Fibroblast of peridontal ligament (primary cell): Measurements from ENCODE around the gene HLA-DQA2.
"Not testable (repeated sequence)": the region's sequence is repeated elsewhere in the genome, so short reads cannot be mapped to it uniquely, and the experiment has no call there.

ENCODE experiments used
- DNase-seq: peaks from one replicate; pipeline ENCODE4 v3.0.0-alpha.2; 2010; ENCODE audit errors: extremely low read depth

Gene HLA-DQA2

DNA sequence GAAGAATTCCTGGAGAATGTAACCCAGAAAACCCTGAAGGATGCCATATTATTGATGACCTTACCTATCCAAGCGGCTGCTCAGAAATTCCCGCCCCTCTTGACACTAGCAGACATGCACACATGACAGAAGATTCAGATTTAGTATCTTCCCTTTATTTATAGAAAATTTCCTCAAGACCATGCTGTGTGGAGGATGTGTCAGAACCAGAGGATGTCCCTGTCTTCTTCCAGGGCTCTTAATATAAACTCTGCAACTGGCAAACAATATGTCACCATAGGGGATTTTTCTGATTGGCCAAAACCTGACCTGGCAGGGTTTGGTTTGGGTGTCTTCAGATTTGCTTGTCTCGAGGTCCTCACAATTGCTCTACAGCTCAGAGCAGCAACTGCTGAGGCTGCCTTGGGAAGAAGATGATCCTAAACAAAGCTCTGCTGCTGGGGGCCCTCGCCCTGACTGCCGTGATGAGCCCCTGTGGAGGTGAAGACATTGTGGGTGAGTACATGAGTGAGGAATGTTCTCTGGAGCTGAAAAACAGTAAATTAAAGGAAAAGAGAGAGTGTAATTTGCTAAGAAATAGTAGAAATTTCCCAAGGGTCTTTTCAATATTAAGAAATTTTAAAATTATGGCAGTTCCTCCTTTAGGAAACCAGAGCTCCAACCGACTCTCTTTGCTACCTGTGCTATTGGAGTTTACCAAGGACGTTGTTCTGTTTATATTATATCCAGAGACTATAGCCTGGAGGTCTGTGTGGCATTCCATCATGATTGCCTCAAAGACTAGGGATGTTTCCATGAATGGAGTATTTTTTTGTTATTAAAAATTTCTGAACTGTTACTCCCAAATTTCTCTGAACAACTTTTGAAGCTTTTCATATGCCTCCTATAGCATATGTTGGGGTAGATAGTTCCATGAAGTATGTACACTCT lies at the start of gene HLA-DQA2:
HLA-DQA2 (plus strand) TSS at position 361 of the 930 bp plus-strand sequence; CDS start at position 414, 53 bp downstream.
- no peak for DNase-seq

DNA sequence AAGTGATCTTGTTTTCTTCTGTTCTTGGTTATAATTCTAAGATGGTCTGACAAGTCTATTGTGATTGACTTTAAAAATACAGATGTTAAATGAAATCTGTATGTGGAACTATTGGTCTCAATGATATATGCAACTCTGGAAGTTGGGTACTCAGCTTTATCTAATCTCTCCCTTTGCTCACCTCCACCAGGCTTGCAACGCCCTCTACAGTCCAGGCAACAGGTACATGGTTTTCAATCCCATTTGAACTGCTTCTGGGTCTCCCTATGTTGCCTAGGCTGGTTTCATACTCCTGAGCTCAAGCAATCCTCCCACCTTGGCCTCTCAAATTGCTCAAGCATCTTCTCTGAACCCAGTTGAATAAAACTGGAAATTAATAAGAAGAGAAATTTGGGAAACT lies 49.2 kb upstream of the HLA-DQA2 start:
- no peak for DNase-seq

DNA sequence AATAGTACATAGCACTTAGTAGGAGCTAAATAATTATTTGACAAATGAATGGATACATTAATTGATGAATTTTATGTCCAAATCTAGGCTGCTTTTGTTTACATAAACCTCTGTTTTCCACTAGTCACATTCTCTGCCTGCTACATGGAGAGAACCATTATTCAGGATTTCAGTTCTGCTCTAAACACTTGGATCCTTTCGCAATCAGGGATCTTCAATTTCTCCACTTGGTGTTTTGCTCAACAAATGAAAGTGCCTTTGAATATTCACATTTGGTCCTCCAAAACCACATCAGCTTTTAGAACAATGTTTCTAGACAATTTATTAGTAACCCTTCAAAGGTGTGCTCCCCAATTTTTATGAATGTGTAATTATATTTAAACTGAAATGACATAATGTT lies 44.2 kb upstream of the HLA-DQA2 start:
- DNase-seq, result no peak

DNA sequence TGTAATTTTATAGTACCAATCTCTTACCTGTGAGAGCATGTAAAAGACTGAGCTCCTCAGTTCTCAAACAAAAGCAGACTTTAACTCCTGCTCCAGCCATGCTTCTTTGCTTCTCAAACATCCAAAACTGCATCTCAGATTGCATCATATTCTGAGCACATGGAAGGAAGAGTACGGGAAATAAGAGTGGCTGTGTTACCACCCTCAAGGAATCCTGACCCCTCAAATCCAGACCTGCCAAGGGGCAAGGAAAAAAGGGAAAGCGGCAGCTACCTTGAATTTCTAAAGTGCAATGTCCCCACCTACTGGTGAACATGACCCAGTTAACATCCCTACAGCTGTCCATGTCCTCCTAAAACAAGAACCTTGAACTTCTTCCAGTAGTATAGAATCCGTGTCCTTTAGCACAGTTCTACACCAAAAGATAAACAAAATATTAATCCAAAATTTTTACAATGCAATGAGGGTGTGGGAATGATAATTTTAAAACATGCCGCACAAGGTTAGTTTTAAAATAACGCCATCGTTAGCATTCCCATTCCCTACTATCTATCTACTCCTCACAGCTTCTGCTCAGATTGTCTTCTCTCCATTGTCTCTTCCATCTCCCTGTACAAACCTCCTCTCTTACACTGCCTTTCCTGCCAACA lies 40.7 kb upstream of the HLA-DQA2 start:
- DNase-seq, result peak; percentile 69

DNA sequence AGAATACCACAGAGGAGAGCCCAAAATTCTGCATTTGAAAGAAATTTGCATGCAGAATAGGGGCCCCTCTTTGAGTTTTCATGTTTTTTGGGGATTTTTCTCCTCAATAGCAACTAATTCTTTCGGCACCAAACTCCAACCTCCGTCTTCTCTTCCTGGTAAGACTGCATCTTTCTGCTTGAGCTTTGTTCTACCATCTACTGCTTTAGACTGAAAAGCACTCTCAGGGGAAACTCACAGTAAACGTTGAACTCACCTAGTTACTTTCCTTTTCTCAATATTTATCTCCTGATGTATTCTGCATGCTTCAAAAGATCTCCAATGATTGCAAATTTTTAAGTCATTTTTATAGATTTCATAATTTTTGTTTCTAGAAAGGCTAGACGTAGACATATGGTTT lies 37.8 kb upstream of the HLA-DQA2 start:
- no peak for DNase-seq

DNA sequence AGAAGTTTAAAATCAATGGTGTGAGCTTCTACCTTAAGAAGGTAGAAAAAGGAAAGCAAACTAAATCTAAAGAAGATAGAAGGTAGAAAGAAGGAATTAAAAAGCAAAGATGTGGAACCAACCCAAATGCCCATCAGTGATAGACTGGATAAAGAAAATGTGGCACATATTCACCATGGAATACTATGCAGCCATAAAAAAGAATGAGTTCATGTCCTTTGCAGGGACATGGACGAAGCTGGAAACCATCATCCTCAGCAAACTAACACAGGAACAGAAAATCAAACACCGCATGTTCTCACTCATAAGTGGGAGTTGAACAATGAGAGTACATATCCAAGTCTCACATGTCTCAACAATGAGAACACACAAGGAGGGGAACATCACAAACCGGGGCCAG lies 36.0 kb upstream of the HLA-DQA2 start:
- DNase-seq, result not testable (repeated sequence)

DNA sequence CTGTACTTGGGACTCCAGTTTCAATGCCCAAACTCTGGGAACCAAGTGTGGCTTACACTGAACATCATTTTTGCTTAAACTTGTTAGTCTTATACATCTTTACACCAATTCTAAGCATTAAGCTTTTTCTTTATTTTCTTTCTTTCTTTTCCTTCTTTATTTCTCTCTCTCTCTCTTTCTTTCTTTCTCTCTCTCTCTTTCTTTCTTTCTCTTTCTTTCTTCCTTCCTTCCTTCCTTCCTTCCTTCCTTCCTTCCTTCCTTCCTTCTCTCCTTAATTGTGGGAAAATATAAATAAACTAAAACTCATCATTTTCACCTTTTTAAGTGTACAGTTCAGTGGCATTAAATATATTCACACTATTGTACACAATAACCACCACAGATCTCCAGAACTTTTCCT lies 31.6 kb upstream of the HLA-DQA2 start:
- no peak for DNase-seq

DNA sequence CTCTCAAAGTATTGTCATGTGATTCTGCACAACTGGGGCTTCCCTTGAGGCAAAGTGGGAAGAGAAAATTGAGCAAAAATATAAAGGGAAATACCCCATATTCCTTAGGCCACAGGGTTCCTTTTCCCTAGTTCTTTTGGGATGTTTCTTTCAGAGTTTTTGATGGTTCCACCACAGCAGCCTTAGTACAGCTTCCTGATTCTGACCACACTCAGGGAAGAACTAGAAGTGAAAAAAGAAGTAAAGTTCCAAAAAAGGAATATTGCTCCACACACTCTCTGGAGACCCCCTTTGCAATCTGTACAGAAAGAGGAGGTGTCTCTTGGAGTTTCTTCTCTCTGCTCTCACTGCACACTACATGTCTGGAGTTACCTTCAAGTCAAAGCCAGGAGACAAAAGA lies 27.9 kb upstream of the HLA-DQA2 start:
- no peak for DNase-seq

DNA sequence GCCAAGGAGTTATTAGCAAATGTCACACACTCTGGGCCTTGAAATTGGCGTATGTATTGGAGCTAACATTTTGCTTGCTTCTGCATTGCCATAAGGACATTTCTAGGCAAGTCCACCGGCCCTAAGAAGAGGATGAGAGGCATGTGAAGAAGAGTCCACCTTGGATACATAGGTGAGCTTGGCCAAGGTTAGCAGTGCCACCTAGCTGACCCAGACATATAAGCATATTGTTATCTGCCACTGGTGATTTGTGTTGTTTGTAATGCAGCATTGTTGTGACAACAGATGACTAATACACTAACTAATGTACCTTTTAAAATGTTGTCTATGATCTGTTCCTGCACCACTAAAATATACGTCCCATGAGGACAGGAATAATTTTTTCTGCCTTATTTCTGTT lies 24.8 kb upstream of the HLA-DQA2 start:
- DNase-seq, result no peak

DNA sequence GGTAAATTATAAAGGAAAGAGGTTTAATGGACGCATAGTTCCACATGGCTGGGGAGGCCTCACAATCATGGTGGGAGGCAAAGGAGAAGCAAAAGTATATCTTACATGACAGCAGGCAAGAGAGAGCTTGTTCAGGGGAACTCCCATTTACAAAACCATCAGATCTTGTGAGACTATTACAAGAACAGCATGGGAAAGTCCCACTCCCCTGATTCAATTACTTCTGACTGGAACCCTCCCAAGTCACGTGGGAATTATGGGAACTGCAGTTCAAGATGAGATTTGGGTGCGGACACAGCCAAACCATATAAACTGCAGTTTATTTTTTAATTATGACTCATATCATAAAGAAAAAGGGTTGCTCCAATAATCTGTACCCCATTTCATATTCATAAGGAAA lies 22.3 kb upstream of the HLA-DQA2 start:
- DNase-seq, result no peak

DNA sequence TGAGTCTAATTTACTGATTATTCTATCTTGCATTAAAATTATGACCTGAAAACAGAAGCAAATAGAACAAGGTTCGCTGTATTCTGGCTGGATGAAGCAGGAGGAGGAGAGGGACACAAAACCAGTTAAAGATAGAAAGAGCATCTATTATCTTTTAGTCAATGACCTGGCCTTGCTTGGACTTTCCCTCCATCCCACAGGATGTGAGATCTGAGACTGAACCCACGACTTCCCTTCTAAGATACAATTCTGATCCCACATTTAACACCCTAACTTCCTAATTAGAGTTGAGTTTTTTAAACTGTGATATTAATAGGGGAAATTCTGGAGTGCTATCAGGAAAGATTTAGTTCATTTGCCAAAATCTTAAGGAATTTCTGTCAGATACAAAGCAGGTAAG lies 3.1 kb upstream of the HLA-DQA2 start:
- no peak for DNase-seq

DNA sequence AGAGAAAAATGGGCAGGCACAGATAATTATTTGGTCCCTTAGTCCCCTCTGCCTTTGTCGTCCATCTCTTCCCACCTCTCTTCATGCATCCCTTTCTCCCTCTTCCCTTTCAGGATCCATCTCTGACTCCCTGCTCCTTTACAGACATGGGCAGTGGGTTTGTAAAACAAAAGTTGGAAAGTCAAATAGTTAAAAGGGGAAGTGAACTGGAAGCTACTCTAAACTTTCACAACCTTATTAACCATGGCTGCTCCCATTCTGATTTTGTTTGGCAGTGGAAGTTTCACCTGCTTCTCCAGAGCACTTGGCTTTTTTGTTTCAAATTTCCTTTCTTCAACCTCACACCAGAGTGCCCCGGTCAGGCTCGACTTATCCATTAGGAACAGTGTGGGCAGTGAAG lies 1.2 kb downstream of the HLA-DQA2 start:
- DNase-seq, result no peak

DNA sequence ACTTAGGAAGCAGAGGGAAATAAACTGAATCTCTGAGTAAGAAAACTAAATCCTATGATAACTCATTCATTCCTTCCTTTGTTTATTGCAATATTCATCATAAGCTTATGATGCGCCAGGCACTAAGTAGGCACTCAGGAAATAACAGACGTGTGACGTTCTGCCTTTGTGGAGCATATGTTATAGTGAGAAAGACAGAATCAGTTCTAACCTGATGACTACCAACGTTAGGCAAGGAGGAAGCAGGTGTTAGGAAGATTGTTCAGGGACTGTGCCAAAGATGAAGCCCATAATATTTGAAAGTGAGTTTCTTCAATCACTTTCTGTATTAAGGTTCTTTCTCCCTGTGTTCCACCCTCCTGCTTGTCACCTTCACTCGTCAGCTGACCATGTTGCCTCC lies 3.6 kb downstream of the HLA-DQA2 start:
- DNase-seq, result no peak

DNA sequence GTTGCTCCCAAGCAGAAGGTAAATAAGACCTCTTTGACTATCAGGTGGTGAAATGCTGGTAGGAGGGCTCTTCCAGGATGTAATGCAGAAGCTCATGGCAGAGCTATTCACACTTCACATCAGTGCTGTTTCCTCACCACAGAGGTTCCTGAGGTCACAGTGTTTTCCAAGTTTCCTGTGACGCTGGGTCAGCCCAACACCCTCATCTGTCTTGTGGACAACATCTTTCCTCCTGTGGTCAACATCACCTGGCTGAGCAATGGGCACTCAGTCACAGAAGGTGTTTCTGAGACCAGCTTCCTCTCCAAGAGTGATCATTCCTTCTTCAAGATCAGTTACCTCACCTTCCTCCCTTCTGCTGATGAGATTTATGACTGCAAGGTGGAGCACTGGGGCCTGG lies 4.5 kb downstream of the HLA-DQA2 start:
- not testable (repeated sequence) for DNase-seq

DNA sequence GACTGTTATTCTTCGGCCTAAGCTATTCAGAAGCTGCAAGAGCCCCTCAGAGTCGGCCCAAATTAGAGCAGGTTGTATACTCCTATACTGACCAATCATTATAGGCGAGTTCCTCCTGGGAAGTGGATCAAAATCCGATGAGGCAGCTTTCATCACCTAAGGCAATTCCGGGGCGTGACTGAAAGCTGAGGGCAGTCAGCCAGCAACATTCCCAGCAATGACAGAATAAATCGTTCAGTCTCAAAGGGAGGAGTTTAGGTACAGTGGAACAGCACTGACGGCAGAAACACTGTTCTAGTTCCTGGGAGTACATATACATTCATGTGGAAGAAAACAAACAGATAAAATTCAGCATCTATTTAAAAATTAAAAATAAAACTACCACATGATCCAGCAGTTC lies 11.4 kb downstream of the HLA-DQA2 start:
- DNase-seq, result no peak

DNA sequence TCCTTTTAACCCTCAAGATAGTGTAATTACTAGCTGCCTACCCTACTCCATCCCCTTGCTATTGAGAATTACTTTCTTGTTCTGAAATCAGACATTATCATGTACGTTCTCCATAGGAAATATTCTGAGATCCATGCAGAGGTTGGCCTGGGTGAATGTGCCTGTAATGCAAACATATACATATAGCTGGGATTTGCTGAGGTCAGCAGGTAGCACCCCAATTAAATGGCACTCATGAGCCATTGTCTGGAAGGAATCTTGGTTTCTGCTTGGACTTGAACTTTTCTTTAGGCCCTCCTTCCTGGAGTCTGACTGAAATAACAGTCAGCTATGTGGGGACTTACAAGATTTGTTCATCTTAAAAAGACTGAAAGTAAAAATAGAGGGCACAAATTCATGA lies 18.5 kb downstream of the HLA-DQA2 start:
- DNase-seq, result no peak

DNA sequence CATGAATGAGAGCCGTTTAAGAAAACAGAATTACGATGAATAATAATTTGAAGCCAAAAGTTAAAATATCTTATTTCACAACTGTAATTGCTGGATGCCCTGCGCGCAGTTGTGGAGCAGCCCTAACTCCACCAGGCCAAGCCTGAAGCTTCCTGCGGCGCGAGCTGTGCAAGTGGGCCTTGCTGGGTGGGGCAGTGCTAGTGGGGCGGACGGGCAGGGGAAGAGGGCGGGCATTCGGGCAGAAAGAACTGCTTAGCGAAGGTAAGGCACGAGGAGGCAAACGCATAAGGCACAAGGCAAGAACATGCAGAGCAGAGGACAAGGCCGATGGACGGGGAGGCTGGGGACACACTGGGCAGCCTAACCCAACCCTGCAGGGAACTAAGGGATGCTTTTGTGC lies 19.9 kb downstream of the HLA-DQA2 start:
- no peak for DNase-seq

DNA sequence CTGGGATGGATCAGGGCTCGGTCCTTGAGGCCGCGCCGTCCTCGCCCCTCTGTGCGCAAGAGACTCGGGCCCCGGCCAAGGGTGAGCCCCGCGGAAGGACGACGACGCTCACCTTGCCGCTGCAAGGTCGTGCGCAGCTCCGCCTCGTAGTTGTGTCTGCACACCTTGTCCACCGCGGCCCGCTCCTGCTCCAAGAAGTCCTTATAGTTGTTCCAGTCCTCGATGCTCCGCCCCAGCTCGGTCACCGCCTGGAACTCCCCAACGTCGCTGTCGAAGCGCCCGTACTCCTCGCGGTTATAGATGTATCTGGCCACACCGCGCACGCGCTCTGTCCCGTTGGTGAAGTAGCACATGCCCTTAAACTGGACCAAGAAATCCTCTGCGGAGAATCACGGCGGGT lies 20.4 kb downstream of the HLA-DQA2 start:
- no peak for DNase-seq

DNA sequence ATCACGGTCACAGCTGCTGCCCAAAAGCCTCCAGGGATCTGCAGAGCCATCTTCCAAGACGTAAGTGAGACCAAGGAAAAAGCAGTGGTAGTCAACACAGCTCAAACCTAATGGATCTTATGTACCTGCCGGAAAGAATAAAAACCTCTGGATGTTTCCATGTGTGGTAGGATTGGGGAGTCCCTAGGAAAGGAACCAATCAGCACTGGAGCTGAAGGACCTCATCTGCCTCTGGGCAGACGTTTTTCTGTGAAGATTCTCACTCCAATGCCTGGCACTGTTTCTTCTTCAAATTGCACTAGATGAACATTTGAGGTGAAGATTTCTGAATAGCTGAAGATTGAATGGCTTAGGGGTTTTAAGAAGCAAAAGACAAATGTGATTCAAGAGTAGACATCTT lies 22.2 kb downstream of the HLA-DQA2 start, which contains the start of gene HLA-DQB2:
HLA-DQB2 (minus strand) TSS at position 112 of the 400 bp plus-strand sequence; CDS start at position 50, 62 bp downstream.
- peak; percentile 0 for DNase-seq

DNA sequence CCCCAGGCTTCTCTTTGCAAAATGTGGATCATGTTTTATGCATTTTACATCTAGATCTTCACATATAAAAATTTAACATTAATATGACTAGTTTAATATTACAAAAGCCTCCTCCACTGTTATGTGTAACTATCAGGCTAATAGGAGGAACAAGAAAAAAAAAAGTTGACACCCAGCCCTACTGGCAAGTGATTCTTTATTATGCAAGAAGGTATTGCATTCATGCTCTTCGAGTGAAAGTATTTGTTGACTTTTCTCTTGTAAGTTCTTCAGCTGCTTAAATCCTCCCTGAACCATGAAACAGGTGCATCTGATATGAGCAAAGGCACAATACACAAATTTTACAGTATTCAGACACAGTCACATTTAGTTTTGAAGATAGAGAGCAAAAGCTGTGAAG lies 22.9 kb downstream of the HLA-DQA2 start:
- DNase-seq, result no peak

DNA sequence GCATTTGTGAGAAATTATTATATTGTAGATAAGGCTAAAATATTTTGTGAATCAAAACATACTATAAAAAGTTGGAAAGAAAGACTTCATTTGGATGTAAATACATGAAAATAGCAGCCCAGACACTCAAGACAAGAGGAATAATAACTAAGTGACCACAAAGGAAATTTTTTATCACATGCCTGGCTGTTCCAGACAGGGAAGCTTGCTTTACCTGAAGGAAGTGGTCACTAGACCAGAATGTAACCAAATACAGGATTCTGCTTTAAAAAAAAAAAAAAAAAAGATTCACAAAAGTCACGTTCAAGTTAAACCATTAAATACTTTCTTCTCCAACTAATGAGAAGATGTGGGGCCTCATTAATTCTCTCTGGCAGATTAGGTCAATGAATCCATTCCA lies 31.5 kb downstream of the HLA-DQA2 start:
- no peak for DNase-seq

DNA sequence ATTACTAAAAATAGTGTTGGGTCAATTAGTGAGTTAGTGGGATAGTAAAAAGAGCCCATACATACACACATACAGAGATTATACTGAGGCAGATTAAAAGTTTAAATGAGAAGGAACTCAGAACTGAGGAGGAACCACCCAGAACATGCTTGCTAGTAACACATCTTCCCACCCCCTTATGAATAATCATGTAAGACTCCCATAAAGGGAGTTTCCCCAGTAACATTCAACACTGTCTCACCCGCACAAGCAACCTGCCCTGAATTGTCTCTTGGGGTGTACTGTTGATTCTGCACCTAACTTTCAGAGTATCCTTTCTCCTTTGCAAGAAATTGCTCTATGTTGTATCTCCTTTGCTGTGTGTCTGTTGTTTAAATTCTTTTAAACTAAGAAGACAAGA lies 33.2 kb downstream of the HLA-DQA2 start:
- DNase-seq, result no peak

DNA sequence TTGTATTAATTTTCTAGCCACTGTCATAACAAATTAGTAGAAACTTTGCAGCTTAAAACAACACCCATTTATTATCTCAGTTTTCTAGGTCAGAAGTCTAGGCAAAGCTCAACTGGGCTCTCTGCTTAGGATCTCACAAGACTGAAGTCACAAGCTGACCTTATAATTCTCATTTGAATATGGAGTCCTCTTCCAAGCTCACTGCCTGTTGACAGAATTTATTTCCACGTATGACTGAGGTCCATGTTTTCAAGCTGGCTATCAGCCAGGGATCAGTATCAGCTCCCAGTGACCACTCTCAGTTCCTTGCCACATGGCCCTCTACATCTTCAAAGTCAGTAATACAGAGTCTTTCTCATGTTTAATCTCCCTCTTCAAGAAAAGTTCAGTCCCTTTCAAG lies 33.9 kb downstream of the HLA-DQA2 start:
- no peak for DNase-seq
